ENCODE data around the gene PCYT1A.

DNA sequence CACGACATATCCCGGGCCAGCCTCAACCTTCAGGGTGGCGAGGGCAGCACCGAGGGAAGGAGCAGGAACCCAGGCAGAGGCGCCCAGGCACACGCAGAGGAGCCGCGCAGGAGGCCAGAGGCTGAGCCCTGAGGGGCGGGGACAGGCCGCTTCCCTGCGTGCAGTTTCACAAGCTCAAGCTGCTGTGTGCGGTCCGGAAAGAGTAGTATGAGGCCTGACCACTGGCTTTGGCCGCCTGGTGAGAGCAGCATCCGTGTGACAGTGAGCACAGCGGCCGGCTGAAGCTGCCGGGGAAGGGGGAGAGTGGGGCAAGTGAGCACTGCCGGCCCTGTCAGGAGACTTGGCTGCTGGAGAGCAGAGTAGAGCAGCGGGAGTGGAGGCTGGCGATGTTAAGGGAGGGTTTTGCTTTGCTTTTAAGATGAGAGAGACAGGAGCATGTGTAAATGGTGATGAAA is 85.0 kb downstream of the PCYT1A start:
- no peak for TF ChIP-seq POLR2A (IDR thresholded peaks at IDR 0.05)
- TF ChIP-seq, protein P1, sequence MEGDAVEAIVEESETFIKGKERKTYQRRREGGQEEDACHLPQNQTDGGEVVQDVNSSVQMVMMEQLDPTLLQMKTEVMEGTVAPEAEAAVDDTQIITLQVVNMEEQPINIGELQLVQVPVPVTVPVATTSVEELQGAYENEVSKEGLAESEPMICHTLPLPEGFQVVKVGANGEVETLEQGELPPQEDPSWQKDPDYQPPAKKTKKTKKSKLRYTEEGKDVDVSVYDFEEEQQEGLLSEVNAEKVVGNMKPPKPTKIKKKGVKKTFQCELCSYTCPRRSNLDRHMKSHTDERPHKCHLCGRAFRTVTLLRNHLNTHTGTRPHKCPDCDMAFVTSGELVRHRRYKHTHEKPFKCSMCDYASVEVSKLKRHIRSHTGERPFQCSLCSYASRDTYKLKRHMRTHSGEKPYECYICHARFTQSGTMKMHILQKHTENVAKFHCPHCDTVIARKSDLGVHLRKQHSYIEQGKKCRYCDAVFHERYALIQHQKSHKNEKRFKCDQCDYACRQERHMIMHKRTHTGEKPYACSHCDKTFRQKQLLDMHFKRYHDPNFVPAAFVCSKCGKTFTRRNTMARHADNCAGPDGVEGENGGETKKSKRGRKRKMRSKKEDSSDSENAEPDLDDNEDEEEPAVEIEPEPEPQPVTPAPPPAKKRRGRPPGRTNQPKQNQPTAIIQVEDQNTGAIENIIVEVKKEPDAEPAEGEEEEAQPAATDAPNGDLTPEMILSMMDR (IDR thresholded peaks at IDR 0.05 in 4 of 5, conservative IDR thresholded peaks at IDR 0.05 in 1 of 5): no peak
